SU-DHL-6 (cell line): ENCODE data around the gene PTPRG.

Source experiments
- H2AFZ ChIP-seq: fragments of 200-600 bp; sonication (generic); 2 replicates; pipeline ENCODE4 v1.6.1; 2014; ENCODE audit warnings: low read depth, mild to moderate bottlenecking, moderate library complexity, mixed read lengths, antibody characterized with exemption, low read length; ENCODE audit not compliant: severe bottlenecking
- H3F3A ChIP-seq: fragments of 200-600 bp; shearing (Covaris generic); 2 replicates; pipeline ENCODE4 v1.6.0; 2016; ENCODE audit warnings: antibody characterized with exemption, mild to moderate bottlenecking; ENCODE audit not compliant: insufficient read depth
- H3K27ac ChIP-seq: fragments of 200-600 bp; sonication (generic); 2 replicates; pipeline ENCODE4 v1.5.1; 2016; ENCODE audit warnings: low read depth, mild to moderate bottlenecking, low read length, moderate library complexity, mixed read lengths
- H3K27me3 ChIP-seq: fragments of 200-600 bp; sonication (generic), shearing (Covaris generic); 2 replicates; pipeline ENCODE4 v1.6.0; 2014; ENCODE audit warnings: mild to moderate bottlenecking, low read length
- H3K36me3 ChIP-seq: fragments of 200-600 bp; sonication (generic); 2 replicates; pipeline ENCODE4 v1.6.1; 2014; ENCODE audit warnings: mild to moderate bottlenecking, low read length, mixed read lengths
- H3K4me2 ChIP-seq: fragments of 300-600, 200-600 bp; shearing (Covaris generic), sonication (generic); 2 replicates; pipeline ENCODE4 v1.6.0; 2014; ENCODE audit warnings: low read length, low read depth, mild to moderate bottlenecking; ENCODE audit not compliant: poor library complexity, severe bottlenecking
- H3K4me3 ChIP-seq: fragments of 200-600 bp; sonication (generic); 2 replicates; pipeline ENCODE4 v1.5.1; 2014; ENCODE audit warnings: antibody characterized with exemption, low read length, mild to moderate bottlenecking, mixed read lengths; ENCODE audit not compliant: insufficient read depth, poor library complexity, severe bottlenecking
- H3K79me2 ChIP-seq: fragments of 200-600 bp; sonication (generic); 2 replicates; pipeline ENCODE4 v1.6.1; 2014; ENCODE audit warnings: mild to moderate bottlenecking, low read length, moderate library complexity; ENCODE audit not compliant: insufficient read depth
- H3K9ac ChIP-seq: fragments of 200-600 bp; sonication (generic); 2 replicates; pipeline ENCODE4 v1.7.0; 2014; ENCODE audit warnings: mild to moderate bottlenecking, low read length
- H3K9me2 ChIP-seq: fragments of 200-600 bp; sonication (generic); replicated peaks from 2 replicates; pipeline ENCODE4 v1.6.1; 2014; ENCODE audit warnings: low read length; ENCODE audit not compliant: insufficient read depth
- H3K9me3 ChIP-seq: fragments of 200-600 bp; sonication (generic); 2 replicates; pipeline ENCODE4 v1.6.1; 2014; ENCODE audit warnings: low read length, mixed read lengths; ENCODE audit not compliant: insufficient read depth
- H4K20me1 ChIP-seq: fragments of 200-600 bp; sonication (generic); 2 replicates; pipeline ENCODE4 v1.6.1; 2014; ENCODE audit warnings: low read depth, mild to moderate bottlenecking, antibody characterized with exemption, low read length, moderate library complexity, mixed read lengths
- EZH2phosphoT487 ChIP-seq: fragments of 200-600 bp; sonication (generic), shearing (Covaris generic); conservative IDR thresholded peaks from 2 replicates; pipeline ENCODE4 v1.6.1; 2018; ENCODE audit warnings: mild to moderate bottlenecking, antibody characterized with exemption, low read length, moderate library complexity, mixed read lengths
- TF ChIP-seq, protein P1 (sequence below): fragments of 200-600 bp; sonication (generic); IDR thresholded peaks from one replicate; pipeline ENCODE4 v1.5.1; 2017; ENCODE audit warnings: antibody characterized with exemption, mild to moderate bottlenecking, low read length, moderate library complexity; ENCODE audit not compliant: insufficient read depth, poor library complexity, severe bottlenecking

PTPRG gene

DNA sequence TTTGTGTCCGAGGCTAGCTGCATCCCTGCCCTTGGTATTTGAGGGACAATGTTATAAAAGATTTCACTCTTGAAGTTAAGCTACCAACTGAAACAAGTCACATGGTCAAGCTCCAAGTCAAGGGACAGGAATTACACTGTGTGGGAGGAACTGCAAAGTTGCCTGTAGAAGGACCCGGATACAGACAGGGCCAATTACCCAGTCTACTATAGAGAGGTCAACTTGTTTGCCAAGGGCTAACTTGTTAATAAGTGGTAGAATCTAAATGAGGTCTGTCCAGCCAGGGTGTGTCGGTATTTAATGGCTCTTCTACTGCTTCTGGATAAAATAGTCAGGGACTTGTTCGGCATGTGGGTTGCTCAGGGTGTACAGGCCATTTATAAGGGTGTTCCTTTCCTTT lies 55.7 kb downstream of the PTPRG start:
- H3K4me3 ChIP-seq = no peak overlapping the region
- H3K27ac ChIP-seq = no peak overlapping the region
- H3K9ac ChIP-seq = no peak overlapping the region
- H3K79me2 ChIP-seq = no peaks in the 10 kb centered on the region
- no peaks in the 10 kb centered on the region for H3K9me2 ChIP-seq
- no peaks in the 10 kb centered on the region for H3K9me3 ChIP-seq
- H3K27me3 ChIP-seq = no peaks in the 10 kb centered on the region
- H3K4me2 ChIP-seq = no peak overlapping the region
- no peaks in the 10 kb centered on the region for H4K20me1 ChIP-seq
- H3F3A ChIP-seq = no peaks in the 10 kb centered on the region
- H2AFZ ChIP-seq = no peak overlapping the region
- H3K36me3 ChIP-seq = no peaks in the 10 kb centered on the region
- TF ChIP-seq, protein P1, sequence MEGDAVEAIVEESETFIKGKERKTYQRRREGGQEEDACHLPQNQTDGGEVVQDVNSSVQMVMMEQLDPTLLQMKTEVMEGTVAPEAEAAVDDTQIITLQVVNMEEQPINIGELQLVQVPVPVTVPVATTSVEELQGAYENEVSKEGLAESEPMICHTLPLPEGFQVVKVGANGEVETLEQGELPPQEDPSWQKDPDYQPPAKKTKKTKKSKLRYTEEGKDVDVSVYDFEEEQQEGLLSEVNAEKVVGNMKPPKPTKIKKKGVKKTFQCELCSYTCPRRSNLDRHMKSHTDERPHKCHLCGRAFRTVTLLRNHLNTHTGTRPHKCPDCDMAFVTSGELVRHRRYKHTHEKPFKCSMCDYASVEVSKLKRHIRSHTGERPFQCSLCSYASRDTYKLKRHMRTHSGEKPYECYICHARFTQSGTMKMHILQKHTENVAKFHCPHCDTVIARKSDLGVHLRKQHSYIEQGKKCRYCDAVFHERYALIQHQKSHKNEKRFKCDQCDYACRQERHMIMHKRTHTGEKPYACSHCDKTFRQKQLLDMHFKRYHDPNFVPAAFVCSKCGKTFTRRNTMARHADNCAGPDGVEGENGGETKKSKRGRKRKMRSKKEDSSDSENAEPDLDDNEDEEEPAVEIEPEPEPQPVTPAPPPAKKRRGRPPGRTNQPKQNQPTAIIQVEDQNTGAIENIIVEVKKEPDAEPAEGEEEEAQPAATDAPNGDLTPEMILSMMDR = no peak
- no peak for TF ChIP-seq EZH2phosphoT487

DNA sequence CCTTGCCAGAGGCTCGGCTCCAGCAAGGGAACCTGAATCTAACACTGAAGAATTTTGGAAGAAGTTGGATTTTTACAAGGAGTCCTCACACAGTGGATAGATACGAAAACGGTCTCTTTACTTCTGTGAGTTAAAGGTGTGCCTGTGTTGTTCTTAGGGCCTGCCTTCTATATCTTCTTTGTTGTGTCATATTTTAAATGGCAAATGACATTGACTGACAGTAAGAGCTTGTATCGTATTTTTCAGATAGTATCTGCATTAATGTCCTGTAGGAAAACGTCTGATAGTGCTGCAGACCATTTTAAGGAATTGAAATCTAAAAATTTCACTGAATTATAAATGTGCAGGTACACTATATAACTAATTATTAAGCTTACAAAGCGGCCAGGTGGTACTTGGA lies 56.3 kb downstream of the PTPRG start:
- no peaks in the 10 kb centered on the region for H3K9me2 ChIP-seq
- H3K9me3 ChIP-seq = no peaks in the 10 kb centered on the region
- H3K36me3 ChIP-seq = no peaks in the 10 kb centered on the region
- no peak overlapping the region for H3K27ac ChIP-seq
- H3K9ac ChIP-seq = no peak overlapping the region
- no peaks in the 10 kb centered on the region for H4K20me1 ChIP-seq
- H3F3A ChIP-seq = no peaks in the 10 kb centered on the region
- H3K4me2 ChIP-seq = no peak overlapping the region
- TF ChIP-seq EZH2phosphoT487 = no peak
- TF ChIP-seq, protein P1 = no peak
- H2AFZ ChIP-seq = no peak overlapping the region
- no peaks in the 10 kb centered on the region for H3K27me3 ChIP-seq
- H3K79me2 ChIP-seq = no peaks in the 10 kb centered on the region
- no peak overlapping the region for H3K4me3 ChIP-seq

DNA sequence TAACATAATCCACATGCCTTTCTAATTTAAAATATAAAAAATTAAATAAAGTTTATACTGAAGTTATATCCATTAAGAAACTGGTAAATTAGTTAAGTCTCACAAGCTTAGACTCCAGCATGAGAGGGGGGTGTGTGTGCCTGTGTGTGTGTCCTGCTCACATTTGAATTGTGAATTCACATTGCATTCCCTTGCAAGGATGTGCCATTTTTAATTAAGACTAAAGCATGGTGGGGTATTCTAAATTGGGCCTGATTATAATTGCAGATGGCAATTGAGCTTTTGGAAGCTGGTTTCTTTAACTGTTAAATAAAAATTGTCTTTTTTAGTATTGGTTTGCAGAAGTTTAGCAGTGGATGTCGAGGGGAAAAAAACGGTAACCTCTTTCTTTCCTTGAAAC lies 56.9 kb downstream of the PTPRG start:
- H3K4me3 ChIP-seq = no peak overlapping the region
- no peak overlapping the region for H3K4me2 ChIP-seq
- no peaks in the 10 kb centered on the region for H4K20me1 ChIP-seq
- no peak overlapping the region for H2AFZ ChIP-seq
- H3K9ac ChIP-seq = no peak overlapping the region
- H3K79me2 ChIP-seq = no peaks in the 10 kb centered on the region
- H3F3A ChIP-seq = no peaks in the 10 kb centered on the region
- no peaks in the 10 kb centered on the region for H3K9me2 ChIP-seq
- no peaks in the 10 kb centered on the region for H3K27me3 ChIP-seq
- H3K27ac ChIP-seq = no peak overlapping the region
- H3K36me3 ChIP-seq = no peaks in the 10 kb centered on the region
- TF ChIP-seq, protein P1 = no peak
- TF ChIP-seq EZH2phosphoT487 = no peak
- H3K9me3 ChIP-seq = no peaks in the 10 kb centered on the region

DNA sequence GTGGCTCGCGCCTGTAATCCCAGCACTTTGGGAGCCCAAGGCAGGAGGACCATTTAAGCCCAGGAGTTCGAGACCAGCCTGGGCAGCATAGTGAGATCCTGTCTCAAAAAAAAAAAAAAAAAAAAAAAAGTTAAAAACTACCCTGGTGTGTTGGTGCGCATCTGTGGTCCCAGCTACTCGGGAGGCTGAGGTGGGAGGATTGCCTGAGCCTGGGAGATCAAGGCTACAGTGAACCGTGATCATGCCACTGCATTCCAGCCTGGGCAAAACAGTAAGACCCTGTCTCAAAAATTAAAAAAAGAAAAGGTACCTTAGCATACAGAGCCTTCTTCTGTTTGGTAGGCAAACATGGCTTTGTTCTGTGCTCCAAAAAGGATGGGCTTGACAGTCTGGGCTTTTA lies 57.5 kb downstream of the PTPRG start:
- Histone ChIP-seq H3K4me3 (no peak overlapping the region), H3K79me2 (no peaks in the 10 kb centered on the region), H3K9ac (no peak overlapping the region), H3K27ac (no peak overlapping the region), H2AFZ (no peak overlapping the region), H3K9me2 (no peaks in the 10 kb centered on the region), H4K20me1 (no peaks in the 10 kb centered on the region), H3F3A (no peaks in the 10 kb centered on the region), H3K4me2 (no peak overlapping the region), H3K36me3 (no peaks in the 10 kb centered on the region), H3K27me3 (no peaks in the 10 kb centered on the region), H3K9me3 (no peaks in the 10 kb centered on the region)
- no peak for TF ChIP-seq EZH2phosphoT487
- TF ChIP-seq, protein P1 = no peak
